Endothelial cell of umbilical vein (primary cell): ENCODE data around the gene PARP9. TPM values are rescaled to one million over a fixed set of nuclear protein-coding genes. Genes with fewer than 3 reads are reported as not detected.
"Not testable (repeated sequence)": the region's sequence is repeated elsewhere in the genome, so short reads cannot be mapped to it uniquely, and the experiment has no call there.

Source experiments
- BruUV-seq: library from RNA; stranded (reverse); fragments of 400-500 nt; replicated peaks from 2 replicates; lab custom pipeline; 2021; lab: Mats Ljungman, UMichigan
- CTCF ChIA-PET: fragments of 300-600, 350-600 bp; sonication (Branson Sonifier 250); formaldehyde crosslinking; loops from one replicate; lab custom pipeline; 2021; ENCODE audit warnings: antibody characterized with exemption, inconsistent platforms; lab: Charles Lee
- POLR2A ChIA-PET: fragments of 300-600, 350-600 bp; sonication (Branson Sonifier 250); formaldehyde crosslinking; loops from one replicate; lab custom pipeline; 2021; ENCODE audit warnings: antibody characterized with exemption, inconsistent platforms; lab: Charles Lee
- DNase-seq: peaks from one replicate; pipeline ENCODE4 v3.0.0-alpha.2; 2011; ENCODE audit warnings: low read depth, low spot score
- FAIRE-seq: peaks from 2 replicates; lab custom pipeline; 2011; peaks lifted over from hg19 to GRCh38; lab: Jason Lieb, UNC
- H2AFZ ChIP-seq: 2 replicates; pipeline ENCODE4 v1.6.0; 2012; ENCODE audit warnings: low read depth, low read length, control low read depth, inconsistent platforms
- H3K27ac ChIP-seq: 2 replicates; pipeline ENCODE4 v1.5.1; 2011; ENCODE audit warnings: low read depth, mild to moderate bottlenecking, control low read depth, low read length, moderate library complexity; ENCODE audit not compliant: insufficient read depth
- H3K27me3 ChIP-seq, 2 experiments: 2 replicates each; pipeline versions ENCODE4 v1.6.0 to v1.6.1; 2011; ENCODE audit warnings: low read length in 2 of 2, mixed read lengths in 1 of 2; ENCODE audit not compliant: control insufficient read depth in 2 of 2, insufficient read depth in 2 of 2
- H3K36me3 ChIP-seq, 2 experiments: 2 replicates in 1 of 2; 3 replicates in 1 of 2; pipeline ENCODE4 v1.5.1; 2011; ENCODE audit warnings: low read length in 2 of 2, mild to moderate bottlenecking in 1 of 2, moderate library complexity in 1 of 2; ENCODE audit not compliant: control insufficient read depth in 2 of 2, insufficient read depth in 2 of 2; ENCODE audit errors: extremely low read depth in 1 of 2
- H3K4me1 ChIP-seq: 3 replicates; pipeline ENCODE4 v1.5.1; 2011; ENCODE audit warnings: mild to moderate bottlenecking, low read length; ENCODE audit not compliant: control insufficient read depth, insufficient read depth; ENCODE audit errors: extremely low read depth
- H3K4me2 ChIP-seq: 2 replicates; pipeline ENCODE4 v1.6.1; 2011; ENCODE audit warnings: low read length, control low read depth, mixed read lengths; ENCODE audit not compliant: insufficient read depth
- H3K4me3 ChIP-seq, 3 experiments: fragments of 200-600 bp in 1 of 3; sonication (generic), shearing (Covaris generic) in 1 of 3; replicated peaks in 1 of 3; 2 replicates each; pipeline ENCODE4 v1.5.1; 2011 to 2016; ENCODE audit warnings: control low read depth in 3 of 3, low read length in 3 of 3, mild to moderate bottlenecking in 2 of 3, inconsistent platforms in 1 of 3, low read depth in 1 of 3, moderate library complexity in 1 of 3; ENCODE audit not compliant: insufficient read depth in 1 of 3
- H3K79me2 ChIP-seq: 2 replicates; pipeline ENCODE4 v1.6.0; 2012; ENCODE audit warnings: low read length, inconsistent platforms; ENCODE audit not compliant: control insufficient read depth, insufficient read depth
- H3K9ac ChIP-seq: replicated peaks from 2 replicates; pipeline ENCODE3; 2011; ENCODE audit warnings: low read length, control low read depth; ENCODE audit not compliant: insufficient read depth; ENCODE audit errors: extremely low read depth
- H3K9me1 ChIP-seq: replicated peaks from 3 replicates; pipeline ENCODE4 v1.6.0; 2011; ENCODE audit warnings: mild to moderate bottlenecking, low read length; ENCODE audit not compliant: control insufficient read depth, insufficient read depth; ENCODE audit errors: extremely low read depth
- H3K9me3 ChIP-seq: replicated peaks from 2 replicates; pipeline ENCODE4 v1.5.1; 2012; ENCODE audit warnings: low read length, inconsistent platforms; ENCODE audit not compliant: control insufficient read depth, insufficient read depth
- H4K20me1 ChIP-seq: replicated peaks from 2 replicates; pipeline ENCODE3; 2011; ENCODE audit warnings: mild to moderate bottlenecking, low read length; ENCODE audit not compliant: control insufficient read depth, insufficient read depth; ENCODE audit errors: extremely low read depth
- CTCF ChIP-seq, 2 donors: IDR thresholded peaks; 1 replicate in 1 of 2; 2 replicates in 1 of 2; pipeline ENCODE4 v1.5.1; 2011; ENCODE audit warnings: low read length in 2 of 2, mild to moderate bottlenecking in 2 of 2, moderate library complexity in 2 of 2, control low read depth in 1 of 2, inconsistent platforms in 1 of 2, low read depth in 1 of 2; ENCODE audit not compliant: insufficient read depth in 1 of 2; ENCODE audit errors: extremely low read depth in 1 of 2
- GATA2 ChIP-seq: IDR thresholded peaks from 2 replicates; pipeline ENCODE4 v1.7.0; 2011; ENCODE audit warnings: low read depth, mild to moderate bottlenecking, moderate library complexity, mixed read lengths, low read length; ENCODE audit not compliant: insufficient read length, insufficient read depth
- JUN ChIP-seq: IDR thresholded peaks from 2 replicates; pipeline ENCODE4 v1.6.1; 2011; ENCODE audit warnings: borderline replicate concordance, low read depth; ENCODE audit not compliant: insufficient read length, insufficient read depth
- MAX ChIP-seq: IDR thresholded peaks from 2 replicates; pipeline ENCODE4 v1.6.1; 2011; ENCODE audit not compliant: insufficient read depth, insufficient read length
- MYC ChIP-seq: IDR thresholded peaks from one replicate; pipeline ENCODE4 v1.6.1; 2011; ENCODE audit warnings: mild to moderate bottlenecking, low read depth, low read length
- dilution Hi-C: fragments of 300-500 bp; cut with MboI; formaldehyde crosslinking; loops from one replicate; pipeline ENCODE4 v1.15.0; 2019; ENCODE audit warnings: low sequenced_read_pairs; ENCODE audit not compliant: extremely low pct_ligation_motif_present
- intact Hi-C: fragments of 100-400 bp; cut with micrococcal nuclease; formaldehyde crosslinking; loops from one replicate; pipeline ENCODE4 v1.10.0; 2022
- polyA plus RNA-seq, 4 experiments: library from polyadenylated mRNA; depleted of rRNA in 3 of 4; stranded (reverse) in 3 of 4; unstranded in 1 of 4; fragments of >200 nt; gene quantifications; 2 replicates each; pipeline versions ENCODE4 v1.2.1 to v1.2.3, GENCODE V29; 2011 to 2012; ENCODE audit warnings: missing spikeins in 1 of 4
- total RNA-seq: library from RNA; stranded (reverse); gene quantifications from 2 replicates; pipeline ENCODE4 v1.2.3, GENCODE V29; 2021

Gene PARP9
- total and polyA plus RNA-seq, 2 donors (not counting 3 experiments of a cell fraction or from before 2014, with no cell fraction given), result 10.1 to 12.5 TPM

DNA sequence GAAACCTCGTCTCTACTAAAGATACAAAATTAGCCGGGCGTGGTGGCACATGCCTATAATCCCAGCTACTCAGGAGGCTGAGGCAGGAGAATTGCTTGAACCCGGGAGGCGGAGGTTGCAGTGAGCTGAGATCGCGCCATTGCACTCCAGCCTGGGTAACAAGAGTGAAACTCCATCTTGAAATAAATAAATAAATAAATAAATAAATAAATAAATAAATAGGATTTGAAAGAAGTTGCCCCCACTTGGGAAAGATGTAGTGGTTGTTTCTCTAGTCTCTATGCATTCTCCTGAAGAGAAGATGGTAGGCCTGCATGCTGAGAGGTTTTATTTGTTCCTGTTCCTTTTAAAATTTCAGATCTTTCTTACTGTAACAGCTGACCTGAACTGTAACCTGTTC is 4.0 kb upstream of the PARP9 start:
- H3K9me3 ChIP-seq, intact Hi-C loops, H3K79me2 ChIP-seq, H3K4me2 ChIP-seq, BruUV-seq, H4K20me1 ChIP-seq, DNase-seq, H3K4me3 ChIP-seq, H2AFZ ChIP-seq, FAIRE-seq, H3K36me3 ChIP-seq, H3K27ac ChIP-seq, H3K9me1 ChIP-seq, POLR2A ChIA-PET, H3K9ac ChIP-seq, dilution Hi-C loops, H3K27me3 ChIP-seq: not testable (repeated sequence)
- CTCF ChIA-PET, result interaction anchor here (1.8 kb wide), 2 partner anchors 11 to 111 kb away, joined by 4 to 5 read pairs; no protein-coding TSS in a partner anchor
- H3K4me1 ChIP-seq, result peaks cover 13% of the 10 kb centered on the region

DNA sequence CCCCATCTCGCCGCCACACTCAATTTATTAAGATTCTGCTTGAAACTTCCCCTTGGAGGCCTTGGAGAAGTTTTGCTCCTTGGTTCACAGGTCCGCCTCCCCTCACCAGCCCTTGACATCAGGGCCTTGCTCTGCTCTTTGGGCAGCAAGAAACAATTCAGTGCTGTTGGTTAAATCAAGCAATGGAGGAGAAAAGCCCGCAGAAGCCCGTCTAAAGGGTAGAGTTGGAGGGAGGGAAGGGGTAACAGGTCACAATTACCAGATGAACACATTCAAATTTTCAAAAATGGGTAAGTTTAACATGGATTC is 429 bp downstream of the PARP9 start:
- H3K27ac ChIP-seq, result peak overlapping the region; percentile 63
- no peak for DNase-seq

More for the DNA sequence above, 429 bp downstream of the PARP9 start:
- dilution Hi-C loops (no loop called here), intact Hi-C loops (loop anchor here (1.0 to 5.0 kb wide), 3 partner anchors 116 to 171 kb away; partner anchors contain the start of gene WDR5B)
- H3K4me2 ChIP-seq, result peak overlapping the region; percentile 87
- H4K20me1 ChIP-seq, result no peaks in the 10 kb centered on the region
- no peak for TF ChIP-seq JUN
- TF ChIP-seq GATA2, result no peak
- TF ChIP-seq MAX, result no peak
- no peak for TF ChIP-seq CTCF (IDR thresholded peaks at IDR 0.05; ENCODE audit: extremely low read depth in 1 of 2, insufficient read depth in 1 of 2, low read depth in 1 of 2, low read length in 2 of 2)
- no peak for TF ChIP-seq MYC
- peaks cover 8% of the 10 kb centered on the region for H3K4me1 ChIP-seq
- no peaks in the 10 kb centered on the region for H3K9me3 ChIP-seq
- H3K27me3 ChIP-seq, result no peaks in the 10 kb centered on the region
- POLR2A ChIA-PET, result no interaction called here
- CTCF ChIA-PET, result interaction anchor here (0.9 to 8.8 kb wide), 4 partner anchors 10 to 179 kb away, joined by 3 to 129 read pairs (median 5); partner anchors contain the start of genes FAM162A and PARP14
- no peaks in the 10 kb centered on the region for H3K79me2 ChIP-seq
- H3K9me1 ChIP-seq, result no peaks in the 10 kb centered on the region
- peak overlapping the region; percentile 65 for H3K9ac ChIP-seq
- peaks cover 0 to 3% of the 10 kb centered on the region in 2 experiments for H3K36me3 ChIP-seq
- FAIRE-seq, result peak; percentile 26
- H2AFZ ChIP-seq, result peak overlapping the region; percentile 84
- BruUV-seq, result TSS peak; percentile 70
- H3K4me3 ChIP-seq, result peak overlapping the region; percentile 60 to 96 (median 74)
